ENCODE data around the gene DUOX2.

DNA sequence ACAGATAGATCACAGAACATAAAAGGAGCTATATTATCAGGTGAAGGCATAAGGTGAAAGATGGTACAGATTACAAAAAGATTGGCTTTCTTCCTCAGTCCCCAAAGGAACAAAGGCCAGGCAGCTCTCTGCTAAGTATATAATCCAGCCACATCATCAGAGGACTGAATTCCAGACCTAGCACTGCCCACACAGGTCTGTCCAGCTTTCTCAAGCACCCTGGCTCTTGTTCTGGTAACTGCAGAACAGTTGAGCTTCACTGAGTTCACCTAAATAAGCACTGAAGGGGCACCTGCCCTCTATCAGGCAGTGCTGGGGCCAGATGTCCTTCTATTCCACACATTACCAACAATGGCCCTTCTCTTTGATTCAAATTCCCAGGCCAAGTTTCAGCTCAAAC is 9.4 kb upstream of the DUOX2 start:
- TF ChIP-seq CTCF (IDR thresholded peaks at IDR 0.05; ENCODE audit: low read depth, low read length, poor library complexity, severe bottlenecking) (no peak), EZH2phosphoT487 (IDR thresholded peaks at IDR 0.05; ENCODE audit: borderline replicate concordance, low read length) (no peak)
